HCT116 (cell line): Measurements from ENCODE around the gene FMN2. TPM values are rescaled to one million over a fixed set of nuclear protein-coding genes. Genes with fewer than 3 reads are reported as not detected.

Source experiments
- ATAC-seq: fragments of 200-7000 bp; cut with Tn5 transposase; 2 replicates; pipeline ENCODE4 v1.9.1; 2020; ENCODE audit warnings: mild to moderate bottlenecking, moderate library complexity
- BruUV-seq: library from RNA; stranded (reverse); fragments of 400-500 nt; replicated peaks from 2 replicates; lab custom pipeline; 2021; lab: Mats Ljungman, UMichigan
- CTCF ChIA-PET: fragments of 300-600 bp; sonication (Branson Sonifier 250); formaldehyde crosslinking; loops from one replicate; lab custom pipeline; 2021; ENCODE audit warnings: antibody characterized with exemption; lab: Charles Lee
- POLR2A ChIA-PET: fragments of 300-600, 350-600 bp; sonication (Branson Sonifier 250); formaldehyde crosslinking; loops from one replicate; lab custom pipeline; 2021; ENCODE audit warnings: antibody characterized with exemption; lab: Charles Lee
- RAD21 ChIA-PET, 2 experiments: fragments of 300-600 bp; sonication (Branson Sonifier 250); formaldehyde crosslinking; loops; one replicate each; lab custom pipeline; 2023; ENCODE audit warnings: low total read pairs in 2 of 2; ENCODE audit not compliant: uncharacterized antibody in 2 of 2, unreplicated experiment in 2 of 2, low non-redundant PET in 1 of 2; lab: Charles Lee
- DNase-seq: peaks from one replicate; pipeline ENCODE4 v3.0.0-alpha.2; 2010; ENCODE audit warnings: low read depth, low spot score
- H2AFZ ChIP-seq: fragments of 200-600 bp; shearing (Covaris generic), sonication (generic); 2 replicates; pipeline ENCODE4 v1.6.1; 2017; ENCODE audit warnings: low read depth, mixed run types, mixed read lengths, antibody characterized with exemption, low read length; ENCODE audit not compliant: poor library complexity, severe bottlenecking
- H3K27ac ChIP-seq: 2 replicates; pipeline ENCODE4 v1.5.1; 2012; ENCODE audit warnings: low read depth, low read length
- H3K27me3 ChIP-seq: fragments of 200-600 bp; sonication (generic); 2 replicates; pipeline ENCODE4 v1.6.1; 2016; ENCODE audit warnings: mixed run types, low read length, mixed read lengths; ENCODE audit not compliant: insufficient read depth
- H3K36me3 ChIP-seq, 2 experiments: fragments of 200-500 bp in 1 of 2; fragments of 200-600 bp in 1 of 2; sonication (Bioruptor generic) in 1 of 2; sonication (generic) in 1 of 2; 2 replicates each; pipeline versions ENCODE4 v1.5.1 to v1.6.1; 2014 to 2016; ENCODE audit warnings: low read length in 2 of 2, inconsistent platforms in 1 of 2, mixed read lengths in 1 of 2, mixed run types in 1 of 2; ENCODE audit not compliant: insufficient read depth in 2 of 2, control insufficient read depth in 1 of 2
- H3K4me1 ChIP-seq, 2 experiments: fragments of 200-600 bp in 1 of 2; sonication (generic) in 1 of 2; 2 replicates each; pipeline versions ENCODE4 v1.5.1 to v1.6.1; 2012 to 2017; ENCODE audit warnings: low read length in 2 of 2, inconsistent platforms in 1 of 2, mild to moderate bottlenecking in 1 of 2, mixed read lengths in 1 of 2, mixed run types in 1 of 2, moderate library complexity in 1 of 2; ENCODE audit not compliant: insufficient read depth in 2 of 2, control insufficient read depth in 1 of 2
- H3K4me2 ChIP-seq: fragments of 200-600 bp; sonication (generic); 2 replicates; pipeline ENCODE4 v1.6.1; 2017; ENCODE audit warnings: mixed run types, low read length, mixed read lengths
- H3K4me3 ChIP-seq, 2 experiments: fragments of 200-600 bp in 1 of 2; sonication (generic) in 1 of 2; replicated peaks in 1 of 2; 2 replicates each; pipeline ENCODE4 v1.5.1; 2011 to 2016; ENCODE audit warnings: low read length in 2 of 2, control low read depth in 1 of 2, low read depth in 1 of 2, mild to moderate bottlenecking in 1 of 2, mixed read lengths in 1 of 2, mixed run types in 1 of 2
- H3K79me2 ChIP-seq: fragments of 200-600 bp; sonication (generic); 2 replicates; pipeline ENCODE4 v1.6.1; 2017; ENCODE audit warnings: mild to moderate bottlenecking, mixed run types, low read length, moderate library complexity, mixed read lengths; ENCODE audit not compliant: insufficient read depth
- H3K9ac ChIP-seq: fragments of 200-600 bp; sonication (generic); 2 replicates; pipeline ENCODE4 v1.6.1; 2016; ENCODE audit warnings: low read length, mixed read lengths
- H3K9me2 ChIP-seq: fragments of 200-600 bp; sonication (generic), shearing (Covaris generic); 2 replicates; pipeline ENCODE4 v1.6.1; 2017; ENCODE audit warnings: mixed run types, mild to moderate bottlenecking, moderate library complexity; ENCODE audit not compliant: insufficient read depth
- H3K9me3 ChIP-seq, 2 experiments: fragments of 200-500 bp in 1 of 2; fragments of 200-600 bp in 1 of 2; sonication (Bioruptor generic) in 1 of 2; sonication (generic) in 1 of 2; 2 replicates each; pipeline ENCODE4 v1.6.1; 2014 to 2017; ENCODE audit warnings: low read length in 2 of 2, mixed read lengths in 2 of 2, inconsistent platforms in 1 of 2, low read depth in 1 of 2, mild to moderate bottlenecking in 1 of 2, mixed run types in 1 of 2, moderate library complexity in 1 of 2; ENCODE audit not compliant: control insufficient read depth in 1 of 2, insufficient read depth in 1 of 2
- H4K20me1 ChIP-seq: fragments of 200-600 bp; sonication (generic), shearing (Covaris generic); 2 replicates; pipeline ENCODE4 v1.6.1; 2017; ENCODE audit warnings: mixed run types, mild to moderate bottlenecking, moderate library complexity; ENCODE audit not compliant: insufficient read depth
- CBX3 ChIP-seq: IDR thresholded peaks from 2 replicates; pipeline ENCODE4 v1.6.1; 2012; ENCODE audit warnings: low read depth
- TCF7L2 ChIP-seq: IDR thresholded peaks from 2 replicates; pipeline ENCODE4 v1.7.0; 2011; ENCODE audit warnings: borderline replicate concordance, inconsistent platforms; ENCODE audit not compliant: insufficient read depth, insufficient read length; ENCODE audit errors: extremely low read depth
- ZFX ChIP-seq: fragments of 450-650 bp; IDR thresholded peaks from 2 replicates; pipeline ENCODE4 v1.6.1; 2017
- intact Hi-C: fragments of 100-400 bp; cut with micrococcal nuclease; formaldehyde crosslinking; loops from 2 replicates; pipeline ENCODE4 v1.10.0; 2022
- total RNA-seq: library from RNA; stranded (reverse); gene quantifications from one replicate; pipeline ENCODE4 v1.2.1, GENCODE V29; 2021; ENCODE audit not compliant: unreplicated experiment
- TF ChIP-seq, protein P1 (sequence below): IDR thresholded peaks from 2 replicates; pipeline ENCODE4 v1.6.1; 2012
- TF ChIP-seq, protein P2 (sequence below): IDR thresholded peaks from 2 replicates; pipeline ENCODE4 v1.6.1; 2012

FMN2 gene
- total RNA-seq, 1 experiment from 2014 or later, result not detected

DNA sequence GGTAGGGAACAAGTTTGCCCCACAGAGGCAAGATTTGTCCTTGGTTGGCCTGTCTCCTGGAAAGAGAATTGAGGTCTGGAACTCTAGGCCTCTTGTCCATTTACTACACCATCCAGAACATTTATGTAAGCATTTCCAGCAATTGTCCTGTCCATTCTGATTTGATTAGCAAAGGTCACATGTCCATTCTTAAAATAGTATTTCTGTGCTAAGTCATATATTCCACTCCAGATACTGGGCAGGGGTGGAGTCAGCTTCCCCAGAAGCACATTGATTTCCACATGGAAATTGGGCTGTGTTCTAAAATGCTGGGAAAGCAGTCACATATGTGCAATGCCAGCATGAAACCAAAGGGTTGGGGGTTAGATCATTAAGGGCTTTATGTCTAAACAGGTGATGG is 21.5 kb upstream of the FMN2 start:
- no TSS peak for BruUV-seq
- H4K20me1 ChIP-seq, result no peaks in the 10 kb centered on the region
- no peaks in the 10 kb centered on the region for H3K79me2 ChIP-seq
- H3K36me3 ChIP-seq, result no peaks in the 10 kb centered on the region
- no peak overlapping the region for H3K4me3 ChIP-seq
- no peak overlapping the region for H3K27ac ChIP-seq
- no peak overlapping the region for H2AFZ ChIP-seq
- no peak for ATAC-seq
- DNase-seq, result no peak
- no peaks in the 10 kb centered on the region for H3K27me3 ChIP-seq
- RAD21 ChIA-PET, result no interaction called here
- intact Hi-C loops, result no loop called here
- TF ChIP-seq, protein P1, sequence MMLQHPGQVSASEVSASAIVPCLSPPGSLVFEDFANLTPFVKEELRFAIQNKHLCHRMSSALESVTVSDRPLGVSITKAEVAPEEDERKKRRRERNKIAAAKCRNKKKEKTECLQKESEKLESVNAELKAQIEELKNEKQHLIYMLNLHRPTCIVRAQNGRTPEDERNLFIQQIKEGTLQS, result no peak
- TF ChIP-seq TCF7L2, result no peak
- H3K4me1 ChIP-seq, result no peaks in the 10 kb centered on the region
- H3K9me3 ChIP-seq, result peaks cover 3 to 9% of the 10 kb centered on the region in 2 experiments; a peak in 2 of 4 replicates
- CTCF ChIA-PET, result no interaction called here
- POLR2A ChIA-PET, result no interaction called here
- no peak overlapping the region for H3K4me2 ChIP-seq
- no peak overlapping the region for H3K9ac ChIP-seq
- no peaks in the 10 kb centered on the region for H3K9me2 ChIP-seq

DNA sequence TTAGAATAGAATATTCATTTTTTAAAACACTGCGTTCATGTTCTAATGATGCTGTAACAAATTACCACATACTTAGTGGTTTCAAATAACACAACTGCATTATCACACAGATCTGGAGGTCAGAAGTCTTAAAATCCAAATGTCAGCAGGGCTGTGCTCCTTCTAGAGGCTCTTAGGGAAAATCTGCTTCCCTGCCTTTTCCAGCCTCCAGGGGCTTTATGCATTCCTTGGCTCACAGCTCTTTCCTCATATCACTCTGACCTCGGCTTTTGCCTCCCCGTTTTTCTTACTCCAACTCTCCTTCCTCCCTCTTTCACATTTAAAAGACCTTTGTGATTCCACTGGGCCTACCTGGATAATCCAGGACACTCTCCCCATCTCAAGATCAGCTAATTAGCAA is 18.6 kb upstream of the FMN2 start:
- ChIA-PET RAD21 (no interaction called here), POLR2A (no interaction called here), CTCF (no interaction called here)
- H3K4me3 ChIP-seq, result no peak overlapping the region
- no TSS peak for BruUV-seq
- no peaks in the 10 kb centered on the region for H4K20me1 ChIP-seq
- no peaks in the 10 kb centered on the region for H3K4me1 ChIP-seq
- H3K27me3 ChIP-seq, result no peaks in the 10 kb centered on the region
- intact Hi-C loops, result no loop called here
- no peak overlapping the region for H3K27ac ChIP-seq
- no peaks in the 10 kb centered on the region for H3K79me2 ChIP-seq
- no peak overlapping the region for H3K9ac ChIP-seq
- H2AFZ ChIP-seq, result no peak overlapping the region
- no peak for DNase-seq
- ATAC-seq, result no peak
- no peak overlapping the region for H3K4me2 ChIP-seq
- H3K9me3 ChIP-seq, result peaks cover 6 to 9% of the 10 kb centered on the region in 2 experiments; a peak in 2 of 4 replicates
- TF ChIP-seq, protein P2, sequence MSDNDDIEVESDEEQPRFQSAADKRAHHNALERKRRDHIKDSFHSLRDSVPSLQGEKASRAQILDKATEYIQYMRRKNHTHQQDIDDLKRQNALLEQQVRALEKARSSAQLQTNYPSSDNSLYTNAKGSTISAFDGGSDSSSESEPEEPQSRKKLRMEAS, result no peak
- TF ChIP-seq ZFX (no peak), CBX3 (no peak)
- H3K36me3 ChIP-seq, result no peaks in the 10 kb centered on the region
- no peaks in the 10 kb centered on the region for H3K9me2 ChIP-seq
